Nephron progenitor cell (in vitro differentiated cells): ENCODE measurements around the gene P4HB.
A peak's percentile ranks its signal among the peaks of the same experiment; 100 is the strongest.

Experiments used
- DNase-seq: peaks from one replicate; pipeline ENCODE4 v3.0.0; 2021
- H3K27ac Mint-ChIP-seq: 2 replicates; pipeline ENCODE4 v1.8.0; 2021; ENCODE audit warnings: mild to moderate bottlenecking, moderate library complexity, mixed read lengths
- H3K27me3 Mint-ChIP-seq: 2 replicates; pipeline ENCODE4 v1.8.0; 2021; ENCODE audit warnings: mild to moderate bottlenecking, low read depth, mixed read lengths; ENCODE audit not compliant: poor library complexity
- H3K36me3 Mint-ChIP-seq: 2 replicates; pipeline ENCODE4 v1.8.0; 2021; ENCODE audit warnings: low read depth, mixed read lengths
- H3K4me1 Mint-ChIP-seq: 2 replicates; pipeline ENCODE4 v1.8.0; 2021; ENCODE audit warnings: mixed read lengths
- H3K4me3 Mint-ChIP-seq: 2 replicates; pipeline ENCODE4 v1.8.0; 2021; ENCODE audit warnings: mild to moderate bottlenecking, moderate library complexity, mixed read lengths
- H3K9me3 Mint-ChIP-seq: 2 replicates; pipeline ENCODE4 v1.8.0; 2021; ENCODE audit warnings: mild to moderate bottlenecking, moderate library complexity, mixed read lengths
- CTCF ChIP-seq: fragments of 200-600 bp; sonication (generic); IDR thresholded peaks from 2 replicates; pipeline ENCODE4 v1.5.0; 2021; ENCODE audit warnings: antibody characterized with exemption

Gene P4HB

GRCh38 chr17:81884968-81885367 is 24.6 kb upstream of the P4HB start:
- no peak for DNase-seq
- peaks cover 71% of the 10 kb centered on the region for H3K36me3 Mint-ChIP-seq
- no peaks in the 10 kb centered on the region for H3K27me3 Mint-ChIP-seq
- H3K4me3 Mint-ChIP-seq: no peak overlapping the region
- TF ChIP-seq CTCF: no peak
- H3K4me1 Mint-ChIP-seq: peaks cover 14% of the 10 kb centered on the region
- H3K27ac Mint-ChIP-seq: peak overlapping the region; percentile 68
- no peaks in the 10 kb centered on the region for H3K9me3 Mint-ChIP-seq

- peak overlapping the region; percentile 68 for H3K27ac Mint-ChIP-seq
- no peaks in the 10 kb centered on the region for H3K9me3 Mint-ChIP-seq
- no peak for TF ChIP-seq CTCF
- H3K27me3 Mint-ChIP-seq: no peaks in the 10 kb centered on the region
- H3K36me3 Mint-ChIP-seq: peaks cover 74% of the 10 kb centered on the region
- peaks cover 10% of the 10 kb centered on the region for H3K4me1 Mint-ChIP-seq
- DNase-seq: no peak
- H3K4me3 Mint-ChIP-seq: no peak overlapping the region
These were observed 24.2 kb upstream of the P4HB start for GRCh38 chr17:81884520-81884919.

- no peak overlapping the region for H3K4me3 Mint-ChIP-seq
- TF ChIP-seq CTCF: no peak
- no peaks in the 10 kb centered on the region for H3K9me3 Mint-ChIP-seq
- H3K27ac Mint-ChIP-seq: peak overlapping the region; percentile 74
- H3K36me3 Mint-ChIP-seq: peaks cover 53% of the 10 kb centered on the region
- H3K27me3 Mint-ChIP-seq: no peaks in the 10 kb centered on the region
- no peaks in the 10 kb centered on the region for H3K4me1 Mint-ChIP-seq
- DNase-seq: no peak
These were observed 18.8 kb upstream of the P4HB start for GRCh38 chr17:81879121-81879520.

- peaks cover 49% of the 10 kb centered on the region for H3K36me3 Mint-ChIP-seq
- no peak for TF ChIP-seq CTCF
- no peak for DNase-seq
- no peaks in the 10 kb centered on the region for H3K9me3 Mint-ChIP-seq
- H3K27ac Mint-ChIP-seq: no peak overlapping the region
- H3K4me3 Mint-ChIP-seq: no peak overlapping the region
- H3K27me3 Mint-ChIP-seq: no peaks in the 10 kb centered on the region
- peaks cover under 1% of the 10 kb centered on the region for H3K4me1 Mint-ChIP-seq
These were observed 18.0 kb upstream of the P4HB start for GRCh38 chr17:81878294-81878693.

GRCh38 chr17:81877569-81877968 is 17.2 kb upstream of the P4HB start:
- Mint-ChIP-seq H3K27me3 (no peaks in the 10 kb centered on the region), H3K4me1 (peaks cover 8% of the 10 kb centered on the region), H3K27ac (peak overlapping the region; percentile 32), H3K4me3 (no peak overlapping the region), H3K9me3 (no peaks in the 10 kb centered on the region), H3K36me3 (peaks cover 46% of the 10 kb centered on the region)
- DNase-seq: no peak
- TF ChIP-seq CTCF: no peak

- TF ChIP-seq CTCF: no peak
- Mint-ChIP-seq H3K4me1 (peaks cover 53% of the 10 kb centered on the region), H3K36me3 (no peaks in the 10 kb centered on the region), H3K4me3 (peak overlapping the region; percentile 81), H3K27ac (peak overlapping the region; percentile 22), H3K27me3 (no peaks in the 10 kb centered on the region), H3K9me3 (no peaks in the 10 kb centered on the region)
- peak; percentile 92 for DNase-seq
These were observed 11.3 kb upstream of the P4HB start for GRCh38 chr17:81871387-81872230.
